SK-N-SH treated with all-trans-retinoic acid at 6 μM for 48 hours (cell line): ENCODE measurements around the gene RAPGEF1.

Experiments used
- ATAC-seq: fragments of 200-7000 bp; cut with Tn5 transposase; 3 replicates; pipeline ENCODE4 v1.9.1; 2020; ENCODE audit warnings: mild to moderate bottlenecking, moderate library complexity
- ARNTL ChIP-seq: fragments of 450-650 bp; formaldehyde crosslinking; IDR thresholded peaks from 2 replicates; pipeline ENCODE4 v1.5.0; 2020; ENCODE audit warnings: low read depth, mild to moderate bottlenecking, moderate library complexity, borderline replicate concordance
- CREB5 ChIP-seq: fragments of 250-450 bp; sonication (Bioruptor Pico); IDR thresholded peaks from 2 replicates; pipeline ENCODE4 v1.5.1; 2020; ENCODE audit warnings: low read depth, mild to moderate bottlenecking, moderate library complexity
- CSRNP3 ChIP-seq: fragments of 250-450 bp; sonication (Bioruptor Pico); IDR thresholded peaks from 2 replicates; pipeline ENCODE4 v1.5.1; 2021; ENCODE audit warnings: mild to moderate bottlenecking, moderate library complexity
- GLIS3 ChIP-seq: fragments of 250-450 bp; sonication (Bioruptor Pico); IDR thresholded peaks from 2 replicates; pipeline ENCODE4 v1.5.0; 2020; ENCODE audit warnings: mild to moderate bottlenecking, moderate library complexity
- PATZ1 ChIP-seq: fragments of 250-450 bp; sonication (Bioruptor Pico); IDR thresholded peaks from 2 replicates; pipeline ENCODE4 v1.8.0; 2020; ENCODE audit warnings: mild to moderate bottlenecking, moderate library complexity, borderline replicate concordance
- POU6F1 ChIP-seq: fragments of 250-450 bp; sonication (Bioruptor Pico); IDR thresholded peaks from 2 replicates; pipeline ENCODE4 v1.8.0; 2021; ENCODE audit warnings: low read depth, mild to moderate bottlenecking, moderate library complexity, borderline replicate concordance
- SNAI2 ChIP-seq: fragments of 250-450 bp; sonication (Bioruptor Pico); IDR thresholded peaks from 2 replicates; pipeline ENCODE4 v1.5.0; 2020; ENCODE audit warnings: mild to moderate bottlenecking, moderate library complexity
- TCF4 ChIP-seq: fragments of 250-450 bp; sonication (Bioruptor Pico); IDR thresholded peaks from 2 replicates; pipeline ENCODE4 v1.8.0; 2021; ENCODE audit warnings: mild to moderate bottlenecking, moderate library complexity, borderline replicate concordance
- TOX ChIP-seq: fragments of 250-450 bp; sonication (Bioruptor Pico); IDR thresholded peaks from 2 replicates; pipeline ENCODE4 v1.8.0; 2021; ENCODE audit warnings: mild to moderate bottlenecking, moderate library complexity, borderline replicate concordance
- TSHZ2 ChIP-seq: fragments of 250-450 bp; sonication (Bioruptor Pico); IDR thresholded peaks from 2 replicates; pipeline ENCODE4 v1.5.0; 2020; ENCODE audit warnings: mild to moderate bottlenecking, moderate library complexity
- ZC3H10 ChIP-seq: fragments of 250-450 bp; sonication (Bioruptor Pico); IDR thresholded peaks from 2 replicates; pipeline ENCODE4 v1.5.1; 2021; ENCODE audit warnings: mild to moderate bottlenecking, moderate library complexity
- ZFP30 ChIP-seq: fragments of 450-650 bp; formaldehyde crosslinking; IDR thresholded peaks from 2 replicates; pipeline ENCODE4 v1.5.0; 2022; ENCODE audit warnings: mild to moderate bottlenecking, moderate library complexity
- ZNF70 ChIP-seq: fragments of 450-650 bp; formaldehyde crosslinking; IDR thresholded peaks from 2 replicates; pipeline ENCODE4 v1.5.0; 2020; ENCODE audit warnings: mild to moderate bottlenecking, moderate library complexity
- ZNF8 ChIP-seq: fragments of 450-650 bp; formaldehyde crosslinking; IDR thresholded peaks from 2 replicates; pipeline ENCODE4 v1.5.0; 2020; ENCODE audit warnings: mild to moderate bottlenecking, moderate library complexity

The RAPGEF1 gene

GRCh38 chr9:131772940-131773339 lies 33.1 kb upstream of the RAPGEF1 start:
- ATAC-seq = no peak
- TF ChIP-seq ZFP30 (CRISPR knock-in tag) = no peak
- TF ChIP-seq POU6F1 = no peak
- TF ChIP-seq TOX = no peak
- no peak for TF ChIP-seq ARNTL (CRISPR knock-in tag)
- no peak for TF ChIP-seq TSHZ2 (CRISPR knock-in tag)
- no peak for TF ChIP-seq GLIS3 (CRISPR knock-in tag)
- TF ChIP-seq CREB5 (CRISPR knock-in tag) = no peak
- no peak for TF ChIP-seq TCF4 (CRISPR knock-in tag)
- no peak for TF ChIP-seq SNAI2 (CRISPR knock-in tag)

- TF ChIP-seq TSHZ2 (CRISPR knock-in tag) (no peak), ZNF70 (CRISPR knock-in tag) (no peak)
- ATAC-seq = no peak
These were observed 31.8 kb upstream of the RAPGEF1 start for GRCh38 chr9:131771646-131772045.

GRCh38 chr9:131769361-131769760 lies 29.5 kb upstream of the RAPGEF1 start:
- TF ChIP-seq ZC3H10 (CRISPR knock-in tag) (no peak), POU6F1 (no peak), TCF4 (CRISPR knock-in tag) (no peak), CSRNP3 (CRISPR knock-in tag) (no peak), GLIS3 (CRISPR knock-in tag) (no peak), TOX (no peak), PATZ1 (CRISPR knock-in tag) (no peak), ARNTL (CRISPR knock-in tag) (no peak), ZNF8 (CRISPR knock-in tag) (no peak)
- no peak for ATAC-seq
